Body of pancreas (tissue), 4 donors: ENCODE measurements around the gene ADGRL4.

Experiments used
- POLR2A ChIP-seq, 3 donors: fragments of 450-650 bp; IDR thresholded peaks; one replicate each; pipeline ENCODE4 v1.6.1; 2016; ENCODE audit warnings: antibody characterized with exemption in 3 of 3, mild to moderate bottlenecking in 2 of 3
- TF ChIP-seq, protein P1 (sequence below), 7 experiments: fragments of 450-650 bp in 4 of 7; fragments of 200-600 bp in 3 of 7; sonication (generic) in 3 of 7; IDR thresholded peaks; one replicate each; pipeline ENCODE4 v1.5.1; 2016 to 2019; ENCODE audit warnings: antibody characterized with exemption in 7 of 7

DNA sequence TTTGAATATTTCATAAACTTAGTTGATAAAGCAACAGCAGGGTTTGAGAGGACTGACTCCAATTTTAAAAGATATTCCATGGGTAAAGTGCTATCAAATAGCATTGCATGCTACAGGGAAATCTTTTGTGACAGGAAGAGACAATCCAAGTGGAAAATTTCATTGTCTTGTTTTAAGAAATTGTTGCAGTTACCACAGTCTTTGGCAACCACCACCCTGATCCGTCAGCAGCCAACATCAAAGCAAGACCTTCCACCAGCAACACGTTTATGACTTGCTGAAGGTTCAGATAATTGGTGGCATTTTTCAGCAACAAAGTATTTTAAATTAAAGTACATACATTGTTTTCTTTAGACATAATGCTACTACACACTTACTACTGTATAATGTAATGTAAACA lies 47.8 kb downstream of the ADGRL4 start:
- TF ChIP-seq, protein P1, sequence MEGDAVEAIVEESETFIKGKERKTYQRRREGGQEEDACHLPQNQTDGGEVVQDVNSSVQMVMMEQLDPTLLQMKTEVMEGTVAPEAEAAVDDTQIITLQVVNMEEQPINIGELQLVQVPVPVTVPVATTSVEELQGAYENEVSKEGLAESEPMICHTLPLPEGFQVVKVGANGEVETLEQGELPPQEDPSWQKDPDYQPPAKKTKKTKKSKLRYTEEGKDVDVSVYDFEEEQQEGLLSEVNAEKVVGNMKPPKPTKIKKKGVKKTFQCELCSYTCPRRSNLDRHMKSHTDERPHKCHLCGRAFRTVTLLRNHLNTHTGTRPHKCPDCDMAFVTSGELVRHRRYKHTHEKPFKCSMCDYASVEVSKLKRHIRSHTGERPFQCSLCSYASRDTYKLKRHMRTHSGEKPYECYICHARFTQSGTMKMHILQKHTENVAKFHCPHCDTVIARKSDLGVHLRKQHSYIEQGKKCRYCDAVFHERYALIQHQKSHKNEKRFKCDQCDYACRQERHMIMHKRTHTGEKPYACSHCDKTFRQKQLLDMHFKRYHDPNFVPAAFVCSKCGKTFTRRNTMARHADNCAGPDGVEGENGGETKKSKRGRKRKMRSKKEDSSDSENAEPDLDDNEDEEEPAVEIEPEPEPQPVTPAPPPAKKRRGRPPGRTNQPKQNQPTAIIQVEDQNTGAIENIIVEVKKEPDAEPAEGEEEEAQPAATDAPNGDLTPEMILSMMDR (IDR thresholded peaks at IDR 0.05), result no peak
- TF ChIP-seq POLR2A (IDR thresholded peaks at IDR 0.05), result no peak
